Stimulated activated CD4-positive, alpha-beta T cell treated with anti-CD3 and anti-CD28 coated beads, TNF-alpha, amount 100 ng/mL, for 4 hours (primary cell): ENCODE measurements around the gene TTLL3.
"Not testable (repeated sequence)": the region's sequence is repeated elsewhere in the genome, so short reads cannot be mapped to it uniquely, and the experiment has no call there.

Source experiments
- DNase-seq, 3 experiments: peaks; one replicate each; pipeline ENCODE4 v3.0.0-alpha.2; 2020; ENCODE audit warnings: low read depth in 3 of 3

Gene TTLL3

GRCh38 chr3:9837701-9838582 is 27.9 kb downstream of the TTLL3 start:
- no peak for DNase-seq

GRCh38 chr3:9838856-9839255 is 28.8 kb downstream of the TTLL3 start:
- DNase-seq: no peak

GRCh38 chr3:9841015-9841414 is 31.0 kb downstream of the TTLL3 start:
- no peak for DNase-seq

GRCh38 chr3:9843715-9844438 is 33.8 kb downstream of the TTLL3 start, which contains the start of gene RPUSD3:
Gene RPUSD3, minus strand, starts transcription at chr3:9844008. Its CDS starts 18 bp downstream, at chr3:9843990.
- peak; percentile 93 to 96 (median 94) for DNase-seq

DNA sequence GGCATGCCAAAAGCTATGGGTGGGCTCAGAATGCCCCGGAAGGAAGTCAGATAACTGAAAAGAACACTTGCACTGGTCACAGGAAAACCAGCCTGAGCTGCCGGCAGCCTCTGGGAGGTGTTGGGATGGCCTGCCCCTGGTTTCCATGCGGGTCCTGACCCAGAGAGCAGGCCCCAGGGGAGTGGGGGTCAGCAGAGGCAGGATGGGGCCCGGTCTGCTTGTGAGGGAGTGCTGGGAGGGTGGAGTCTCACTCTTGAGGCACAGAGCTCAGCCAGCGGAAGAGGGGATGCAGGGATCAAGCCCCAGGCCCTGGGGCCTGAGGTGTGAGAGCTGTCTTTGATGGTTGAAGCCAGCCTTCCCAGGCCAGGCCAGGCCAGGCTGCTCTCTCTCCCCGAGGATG is 36.2 kb downstream of the TTLL3 start:
- no peak for DNase-seq

GRCh38 chr3:9846931-9847488 is 36.9 kb downstream of the TTLL3 start:
- DNase-seq: no peak

- not testable (repeated sequence) for DNase-seq
Observed at GRCh38 chr3:9847870-9848269, 37.8 kb downstream of the TTLL3 start.

- DNase-seq: not testable (repeated sequence)
Observed at GRCh38 chr3:9848860-9849259, 38.8 kb downstream of the TTLL3 start.

DNA sequence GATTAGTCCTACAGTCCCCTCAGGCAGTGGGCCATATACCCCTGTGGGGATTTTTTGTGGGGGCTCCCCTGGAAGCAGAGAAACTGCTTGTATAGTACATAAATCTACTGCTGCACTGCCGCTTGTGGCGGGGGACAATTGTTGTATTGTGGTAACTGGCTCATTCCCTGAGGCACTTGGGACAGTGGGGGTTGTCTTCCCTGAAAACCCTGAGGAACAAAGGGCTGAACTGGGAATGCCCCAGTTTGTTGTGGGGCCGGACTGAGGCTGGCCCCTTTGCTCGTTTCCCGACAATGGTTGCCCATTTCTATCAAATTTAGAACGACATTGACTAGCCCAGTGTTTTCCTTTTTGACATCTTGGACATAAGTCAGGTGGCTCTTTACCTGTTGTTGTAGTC is 41.3 kb downstream of the TTLL3 start:
- not testable (repeated sequence) for DNase-seq

- DNase-seq: not testable (repeated sequence)
Observed at GRCh38 chr3:9851926-9852325, 41.9 kb downstream of the TTLL3 start.

DNA sequence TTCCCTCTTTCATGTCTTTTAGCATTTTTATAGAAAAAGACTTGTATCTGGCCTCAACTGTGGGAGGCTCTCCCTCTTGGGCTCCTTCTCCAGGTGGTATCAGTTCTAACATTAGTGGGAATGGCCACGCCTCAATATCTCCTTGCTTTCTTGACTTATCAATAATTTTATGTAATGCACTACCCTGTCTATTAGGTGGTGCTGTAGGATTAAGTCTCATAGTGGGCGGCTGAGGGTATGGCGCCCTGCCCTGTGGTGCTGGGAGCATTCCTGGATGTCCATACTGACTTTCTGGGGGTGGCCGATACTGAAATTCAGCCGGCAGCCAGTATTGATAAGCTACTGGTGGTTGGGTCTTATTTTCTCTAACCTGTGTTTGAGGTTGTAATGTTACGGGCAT is 42.5 kb downstream of the TTLL3 start:
- DNase-seq: no peak

DNA sequence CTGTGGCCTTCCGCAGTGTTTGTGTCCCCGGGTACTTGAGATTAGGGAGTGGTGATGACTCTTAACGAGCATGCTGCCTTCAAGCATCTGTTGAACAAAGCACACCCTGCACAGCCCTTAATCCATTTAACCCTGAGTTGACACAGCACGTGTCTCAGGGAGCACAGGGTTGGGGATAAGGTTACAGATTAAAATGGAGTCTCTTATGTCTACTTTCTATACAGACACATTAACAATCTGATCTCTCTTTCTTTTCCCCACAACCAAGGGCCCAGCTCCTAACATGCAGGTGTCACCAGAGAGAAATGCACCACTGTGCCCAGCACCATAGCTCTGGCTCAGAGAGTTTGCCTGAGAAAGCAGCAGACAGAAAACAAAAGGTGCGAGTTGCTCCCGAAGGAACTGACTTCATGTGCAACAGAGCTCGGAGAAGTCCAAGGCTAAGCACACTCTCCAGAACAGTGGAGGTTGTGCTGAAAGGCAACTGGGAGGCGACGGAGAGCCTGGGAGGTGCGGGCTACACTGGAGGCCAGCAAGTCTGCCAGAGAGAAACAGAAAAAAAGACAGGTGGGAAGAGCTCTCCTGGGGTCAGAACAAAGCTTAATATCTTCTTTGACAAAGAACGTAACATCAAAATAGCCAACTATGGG is 44.4 kb downstream of the TTLL3 start:
- DNase-seq: not testable (repeated sequence)

- no peak for DNase-seq
Observed at GRCh38 chr3:9855594-9855993, 45.5 kb downstream of the TTLL3 start.

DNA sequence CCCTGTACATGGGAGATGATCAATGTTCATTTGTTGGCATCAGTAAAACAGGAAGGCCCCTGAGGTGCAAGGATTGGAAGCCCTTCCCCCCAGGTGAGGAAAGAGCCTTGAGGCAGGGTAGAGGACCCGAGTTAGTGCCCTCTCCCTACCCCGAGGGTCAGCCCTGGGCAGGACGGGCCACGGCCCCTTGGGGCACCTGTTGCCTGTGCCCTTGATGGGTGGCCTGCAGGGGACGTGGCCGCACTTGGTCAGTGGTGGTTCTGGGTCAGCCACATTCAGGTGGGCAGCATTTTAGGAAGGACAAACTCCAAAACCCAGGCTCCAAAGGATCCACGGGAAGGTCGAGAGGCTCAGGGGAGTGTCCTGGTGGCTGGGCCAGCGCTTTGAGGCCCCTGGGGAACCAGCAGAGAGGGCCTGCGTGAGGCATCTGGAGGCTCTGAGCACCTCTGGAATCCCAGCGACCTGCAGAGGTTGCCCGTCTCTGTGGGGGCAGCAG is 49.5 kb downstream of the TTLL3 start:
- no peak for DNase-seq

- no peak for DNase-seq
Observed at GRCh38 chr3:9861201-9861600, 51.1 kb downstream of the TTLL3 start.

GRCh38 chr3:9861626-9862130 is 51.6 kb downstream of the TTLL3 start:
- DNase-seq: no peak

- peak in 1 of 3 experiments; percentile 21 for DNase-seq
Observed at GRCh38 chr3:9862391-9863057, 52.5 kb downstream of the TTLL3 start.

- DNase-seq: no peak
Observed at GRCh38 chr3:9863058-9863772, 53.2 kb downstream of the TTLL3 start.

GRCh38 chr3:9864200-9864927 is 54.3 kb downstream of the TTLL3 start:
- DNase-seq: no peak
